Esophagus (tissue), 2 donors: ENCODE data around the gene SPECC1. TPM values are rescaled to one million over a fixed set of nuclear protein-coding genes. Genes with fewer than 3 reads are reported as not detected.

Source experiments
- H3K27ac ChIP-seq, 2 donors: one replicate each; pipeline ENCODE4 v1.5.1; 2013; ENCODE audit warnings: low read depth in 2 of 2, mild to moderate bottlenecking in 2 of 2, inconsistent platforms in 1 of 2, low read length in 1 of 2, moderate library complexity in 1 of 2
- H3K27me3 ChIP-seq, 2 donors: one replicate each; pipeline ENCODE4 v1.6.1; 2013; ENCODE audit warnings: low read length in 2 of 2, control low read depth in 1 of 2, mild to moderate bottlenecking in 1 of 2; ENCODE audit not compliant: insufficient read depth in 2 of 2, control insufficient read depth in 1 of 2
- H3K36me3 ChIP-seq, 2 donors: one replicate each; pipeline ENCODE4 v1.6.1; 2013; ENCODE audit warnings: low read length in 1 of 2; ENCODE audit not compliant: control insufficient read depth in 2 of 2, insufficient read depth in 2 of 2
- H3K4me1 ChIP-seq, 2 donors: one replicate each; pipeline ENCODE4 v1.6.1; 2013; ENCODE audit warnings: low read length in 1 of 2; ENCODE audit not compliant: control insufficient read depth in 2 of 2, insufficient read depth in 2 of 2
- H3K4me3 ChIP-seq, 2 donors: one replicate each; pipeline ENCODE4 v1.5.1; 2013; ENCODE audit warnings: low read length in 2 of 2, mild to moderate bottlenecking in 2 of 2, low read depth in 1 of 2, moderate library complexity in 1 of 2
- H3K9me3 ChIP-seq, 2 donors: one replicate each; pipeline ENCODE4 v1.6.1; 2013; ENCODE audit warnings: mild to moderate bottlenecking in 2 of 2, low read depth in 1 of 2, low read length in 1 of 2, moderate library complexity in 1 of 2; ENCODE audit not compliant: control insufficient read depth in 2 of 2, insufficient read depth in 1 of 2
- WGBS, 2 donors: extraction: QIAGEN DNeasy Blood & Tissue Kit; methylation state at CpG; one replicate each; pipeline ENCODE4 v1.1.7; 2013; 5-methylcytosine and 5-hydroxymethylcytosine counted together
- polyA plus RNA-seq, 2 donors: library from polyadenylated mRNA; stranded (reverse); fragments of 200-250 nt; gene quantifications; one replicate each; pipeline ENCODE4 v1.2.3, GENCODE V29; 2013
- donor health status: healthy with polysubstance abuse.
- donor health status: Bipolar disorder and iron deficiency.

SPECC1 gene
- polyA plus RNA-seq, 2 donors: 7.4 to 19.8 TPM

DNA sequence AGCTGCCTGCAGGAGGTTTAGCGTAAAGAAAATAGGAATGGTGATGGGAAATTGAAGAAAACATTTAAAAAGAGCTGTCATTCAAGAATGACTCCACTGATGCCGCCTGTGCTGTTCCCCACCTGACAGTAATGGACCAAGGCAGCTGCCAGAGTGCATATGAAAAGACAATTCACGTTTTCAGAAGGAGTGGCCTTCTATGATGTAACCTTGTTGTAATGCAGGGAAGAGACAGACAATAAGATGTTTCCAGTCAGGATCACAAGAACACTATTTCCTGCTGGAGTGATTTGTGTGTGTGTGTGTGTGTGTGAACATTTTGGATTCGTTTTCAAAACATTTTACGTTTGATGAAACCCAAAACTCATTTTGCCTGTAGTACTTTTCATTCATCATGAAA is 254.4 kb downstream of the SPECC1 start:
- H3K36me3 ChIP-seq: peaks cover 0 to 4% of the 10 kb centered on the region in 2 donors
- WGBS, 2 donors: 52 to 65% methylated on average over 5 of the region's 5 CpGs

DNA sequence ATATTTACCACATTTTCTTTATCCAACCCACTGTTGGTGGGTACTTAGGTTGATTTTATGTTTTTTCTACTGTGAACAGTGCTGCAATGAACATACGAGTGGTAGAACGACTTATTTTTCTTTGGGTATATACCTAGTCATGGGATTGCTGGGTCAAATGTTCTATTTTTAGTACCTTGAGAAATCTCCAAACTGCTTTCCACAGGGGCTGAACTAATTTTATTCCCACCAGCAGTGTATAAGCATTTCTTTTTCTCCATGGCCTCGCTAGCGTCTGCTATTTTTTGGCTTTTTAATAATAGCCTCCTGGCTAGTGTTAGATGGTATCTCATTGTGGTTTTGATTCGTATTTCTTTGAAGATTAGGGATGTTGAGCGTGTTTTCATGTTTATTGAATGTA is 255.8 kb downstream of the SPECC1 start:
- no peaks in the 10 kb centered on the region for H3K9me3 ChIP-seq
- H3K4me3 ChIP-seq: no peak overlapping the region
- peaks cover 0 to 4% of the 10 kb centered on the region in 2 donors for H3K36me3 ChIP-seq
- H3K27ac ChIP-seq: no peak overlapping the region
- no peaks in the 10 kb centered on the region for H3K27me3 ChIP-seq
- 84% methylated on average over 6 of the region's 6 CpGs for WGBS, 2 donors
- peaks cover 0 to 9% of the 10 kb centered on the region in 2 donors for H3K4me1 ChIP-seq

More for the DNA sequence above, 254.4 kb downstream of the SPECC1 start:
- Histone ChIP-seq H3K27ac (no peak overlapping the region), H3K4me3 (no peak overlapping the region), H3K4me1 (peaks cover 0 to 9% of the 10 kb centered on the region in 2 donors), H3K27me3 (no peaks in the 10 kb centered on the region), H3K9me3 (no peaks in the 10 kb centered on the region)

DNA sequence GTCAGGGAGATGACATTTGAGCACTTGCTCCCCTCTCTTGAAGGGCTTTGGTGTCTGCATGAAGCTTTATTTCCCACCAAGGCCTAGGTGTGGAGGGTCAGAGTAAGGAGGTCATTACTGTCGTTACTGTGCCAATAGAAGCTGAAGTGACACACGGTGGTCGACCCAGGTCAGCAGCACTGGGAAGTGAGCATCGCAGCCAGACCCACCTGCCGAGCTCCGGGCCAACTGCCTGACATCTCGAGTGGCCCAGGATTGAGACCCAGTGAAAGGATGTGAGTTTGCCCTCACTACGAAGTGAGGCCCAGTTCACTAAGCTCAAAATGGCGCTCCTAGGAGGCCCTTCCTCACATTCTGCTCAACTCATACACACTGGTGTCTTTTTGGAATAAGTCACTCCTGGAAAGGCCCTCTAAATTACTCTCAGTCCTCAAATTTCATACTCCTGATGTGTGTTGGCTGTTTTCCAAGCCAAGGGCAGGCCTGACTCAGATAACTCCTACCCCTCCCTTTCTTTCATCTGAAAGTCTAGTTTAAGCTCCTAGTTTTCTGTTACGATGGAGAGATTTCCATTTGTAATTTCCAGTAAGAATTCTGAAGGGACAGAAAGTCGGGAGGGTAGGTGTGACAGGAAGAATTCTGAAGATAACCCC is 257.8 kb downstream of the SPECC1 start:
- 86 to 90% methylated on average over 11 of the region's 11 CpGs for WGBS, 2 donors
- peaks cover 0 to 5% of the 10 kb centered on the region in 2 donors for H3K4me1 ChIP-seq
- no peak overlapping the region for H3K27ac ChIP-seq
- H3K36me3 ChIP-seq: no peaks in the 10 kb centered on the region
- H3K27me3 ChIP-seq: no peaks in the 10 kb centered on the region
- H3K4me3 ChIP-seq: no peak overlapping the region
- H3K9me3 ChIP-seq: no peaks in the 10 kb centered on the region

DNA sequence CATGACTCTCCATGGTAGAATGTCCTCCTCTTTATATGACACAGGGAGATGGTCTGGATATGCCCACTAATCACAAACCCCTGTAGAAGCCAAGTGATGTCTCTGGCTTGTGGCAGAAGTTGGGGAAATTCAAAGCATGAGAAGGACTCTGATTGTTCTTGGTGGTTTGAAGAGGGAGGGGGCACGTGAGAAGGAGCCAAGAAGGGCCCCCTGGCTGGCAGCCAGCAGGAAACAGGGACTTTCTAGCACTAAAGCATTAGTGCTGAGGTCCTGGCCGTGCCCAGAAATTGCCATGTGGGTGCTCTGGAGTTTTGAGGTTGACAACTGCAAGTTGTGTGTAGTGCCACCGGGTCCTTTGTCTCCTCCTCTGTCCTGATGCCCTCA is 258.3 kb downstream of the SPECC1 start:
- Histone ChIP-seq H3K4me1 (peaks cover 0 to 5% of the 10 kb centered on the region in 2 donors), H3K27me3 (no peaks in the 10 kb centered on the region), H3K27ac (no peak overlapping the region), H3K36me3 (no peaks in the 10 kb centered on the region), H3K9me3 (no peaks in the 10 kb centered on the region), H3K4me3 (no peak overlapping the region)
- 23 to 44% methylated on average over 3 of the region's 3 CpGs for WGBS, 2 donors

DNA sequence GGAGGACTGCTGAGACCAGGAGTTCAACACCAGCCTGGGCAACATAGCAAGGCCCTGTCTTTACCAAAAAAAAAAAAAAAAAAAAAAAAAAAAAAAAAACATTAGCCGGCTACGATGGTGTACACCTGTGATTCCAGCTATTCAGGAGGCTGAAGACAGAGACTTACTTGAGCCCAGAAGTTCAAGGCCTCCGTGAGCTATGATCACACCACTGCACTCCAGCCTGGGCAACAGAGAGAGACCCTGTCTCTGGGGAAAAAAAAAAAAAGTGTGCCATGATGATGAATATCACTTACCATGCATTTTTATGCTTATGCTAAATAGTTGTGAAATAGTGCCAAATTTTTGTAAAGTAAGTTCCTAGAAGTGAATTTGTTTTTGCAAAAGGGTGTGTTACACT is 261.2 kb downstream of the SPECC1 start:
- H3K27ac ChIP-seq: no peak overlapping the region
- H3K4me1 ChIP-seq: peaks cover 0 to 5% of the 10 kb centered on the region in 2 donors
- no peak overlapping the region for H3K4me3 ChIP-seq
- H3K36me3 ChIP-seq: no peaks in the 10 kb centered on the region
- H3K27me3 ChIP-seq: no peaks in the 10 kb centered on the region
- no peaks in the 10 kb centered on the region for H3K9me3 ChIP-seq
- 92 to 97% methylated on average over 2 to 3 of the region's 3 CpGs for WGBS, 2 donors

DNA sequence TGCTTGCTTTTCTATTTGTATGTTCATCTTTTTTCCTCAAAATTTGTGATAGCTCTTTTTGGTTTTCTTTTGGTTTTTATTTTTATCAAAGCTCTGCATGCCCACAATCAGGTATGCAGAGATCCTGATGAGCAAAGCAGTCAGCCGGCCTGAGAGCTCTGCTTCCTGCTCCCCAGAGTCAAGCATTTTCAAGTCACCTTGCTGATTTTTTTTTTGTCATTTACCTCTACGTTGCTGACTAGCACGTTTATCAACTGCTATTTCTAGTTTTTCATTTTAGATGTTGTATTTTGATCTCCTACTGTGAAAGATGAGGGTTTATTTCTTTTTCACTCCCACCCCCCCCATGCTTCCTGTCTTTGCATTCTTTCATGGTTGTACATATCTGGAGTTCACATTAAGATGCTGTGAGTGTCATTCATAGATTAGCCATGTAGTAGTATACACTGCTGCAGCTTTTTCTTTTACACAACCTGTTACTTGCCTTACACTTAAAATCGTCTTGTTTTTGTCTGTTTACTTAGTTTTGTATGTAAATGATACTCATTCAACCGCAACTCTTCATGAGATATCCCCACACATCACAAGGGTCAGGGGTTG is 262.0 kb downstream of the SPECC1 start:
- WGBS, 2 donors: 73% methylated on average over 5 of the region's 5 CpGs
- Histone ChIP-seq H3K9me3 (no peaks in the 10 kb centered on the region), H3K4me1 (peaks cover 0 to 5% of the 10 kb centered on the region in 2 donors), H3K4me3 (no peak overlapping the region), H3K27ac (no peak overlapping the region), H3K27me3 (no peaks in the 10 kb centered on the region), H3K36me3 (no peaks in the 10 kb centered on the region)

DNA sequence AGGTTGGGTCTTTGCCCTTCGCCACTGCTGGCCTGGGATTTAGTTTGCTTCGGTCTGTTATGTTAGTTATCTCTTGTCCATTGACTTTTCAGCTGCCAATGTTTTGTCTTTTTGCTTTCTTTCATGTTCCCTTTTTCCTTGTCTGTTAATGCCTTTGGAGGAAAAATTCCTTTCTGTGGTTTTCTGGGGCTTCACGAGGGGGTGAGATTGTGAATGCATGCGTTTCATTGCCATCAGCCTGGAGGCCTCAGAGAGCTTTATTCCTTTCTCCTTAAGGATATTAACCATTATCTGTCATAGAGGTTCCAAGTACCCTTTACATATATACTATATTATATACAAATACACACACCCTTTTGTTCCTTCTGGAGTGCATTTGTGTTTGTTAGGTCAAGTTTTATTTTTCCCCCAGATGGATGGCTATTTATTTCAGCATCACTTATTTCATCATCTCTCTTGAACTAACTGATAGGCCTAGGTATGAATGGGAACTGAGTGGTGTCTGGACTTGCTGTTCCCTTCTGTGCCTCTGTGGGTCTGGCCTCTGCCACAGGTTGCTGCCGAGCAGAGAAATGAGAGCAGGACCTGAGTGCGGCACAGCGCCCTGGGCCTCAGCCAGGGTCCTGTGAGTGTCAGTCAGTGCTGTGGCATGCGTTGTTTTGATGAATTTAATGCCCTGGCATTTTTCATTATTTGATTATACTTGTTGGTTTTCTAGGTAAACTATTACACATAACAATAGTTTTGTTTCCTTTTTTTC is 264.8 kb downstream of the SPECC1 start:
- Histone ChIP-seq H3K9me3 (no peaks in the 10 kb centered on the region), H3K27me3 (no peaks in the 10 kb centered on the region), H3K27ac (no peak overlapping the region), H3K36me3 (no peaks in the 10 kb centered on the region), H3K4me1 (no peaks in the 10 kb centered on the region), H3K4me3 (no peak overlapping the region)
- WGBS, 2 donors: 82 to 85% methylated on average over 8 of the region's 8 CpGs

DNA sequence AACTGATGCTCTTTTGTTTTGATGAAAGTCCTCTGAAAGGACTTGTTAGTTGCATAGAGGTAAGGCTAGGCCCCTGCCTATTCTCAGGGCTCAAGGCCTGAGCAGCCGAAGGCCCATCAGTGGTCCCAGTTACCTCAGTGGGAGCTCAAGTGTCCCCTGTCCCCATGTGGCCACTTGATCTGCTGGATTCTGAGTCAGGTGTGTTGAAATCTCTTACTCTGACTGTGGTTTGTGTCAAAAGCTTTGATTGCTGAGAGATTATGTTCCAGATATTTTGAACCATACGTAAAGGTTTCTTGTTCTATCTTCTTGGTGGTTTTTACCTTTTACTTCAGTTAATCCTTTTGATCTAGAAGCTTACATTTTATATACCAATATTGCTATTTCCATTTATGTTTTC is 266.5 kb downstream of the SPECC1 start:
- Histone ChIP-seq H3K36me3 (no peaks in the 10 kb centered on the region), H3K27me3 (no peaks in the 10 kb centered on the region), H3K9me3 (no peaks in the 10 kb centered on the region), H3K4me3 (no peak overlapping the region), H3K4me1 (no peaks in the 10 kb centered on the region), H3K27ac (no peak overlapping the region)
- WGBS, 2 donors: 89 to 95% methylated on average over 2 of the region's 2 CpGs

DNA sequence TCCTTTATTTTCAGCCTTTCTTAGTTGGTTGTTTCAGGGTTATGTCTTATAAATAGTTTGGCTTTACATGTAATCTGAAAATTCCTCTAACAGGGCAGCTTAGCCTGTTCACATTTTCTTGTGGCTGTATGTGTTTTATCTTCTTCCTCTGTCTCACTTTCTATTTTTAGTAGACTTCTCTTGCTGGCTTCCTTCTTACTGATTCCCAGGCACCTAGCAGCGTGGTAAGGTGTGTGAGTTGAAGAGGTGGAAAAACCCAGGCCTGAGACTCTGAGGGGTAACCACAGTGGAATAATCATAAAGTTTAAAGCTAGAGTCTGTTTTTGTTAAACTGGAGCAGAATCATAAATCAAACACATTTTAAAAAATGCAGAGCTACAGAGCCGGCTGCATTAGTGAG is 267.3 kb downstream of the SPECC1 start:
- no peaks in the 10 kb centered on the region for H3K36me3 ChIP-seq
- H3K27ac ChIP-seq: no peak overlapping the region
- no peaks in the 10 kb centered on the region for H3K4me1 ChIP-seq
- 82 to 84% methylated on average over 2 of the region's 2 CpGs for WGBS, 2 donors
- H3K27me3 ChIP-seq: no peaks in the 10 kb centered on the region
- H3K4me3 ChIP-seq: no peak overlapping the region
- H3K9me3 ChIP-seq: no peaks in the 10 kb centered on the region
